Natural killer cell (primary cell): ENCODE results near the gene FOXS1. TPM values are rescaled to one million over a fixed set of nuclear protein-coding genes. Genes with fewer than 3 reads are reported as not detected.

Experiments used
- ATAC-seq, 3 donors: fragments of 150-1000 bp in 2 of 3; fragments of 200-7000 bp in 1 of 3; cut with Tn5 transposase; 1 replicate in 1 of 3; 2 replicates in 2 of 3; pipeline ENCODE4 v1.10.0; 2021; ENCODE audit warnings: mild to moderate bottlenecking in 2 of 3, moderate library complexity in 2 of 3
- DNase-seq, 2 donors: peaks; one replicate each; pipeline versions ENCODE4 v3.0.0 to v3.0.0-alpha.2; 2013 to 2021; ENCODE audit warnings: mixed read lengths in 1 of 2
- H3K27ac ChIP-seq: one replicate; pipeline ENCODE4 v1.5.1; 2013; ENCODE audit warnings: mild to moderate bottlenecking, low read length
- H3K27me3 ChIP-seq: one replicate; pipeline ENCODE4 v1.6.1; 2013; ENCODE audit warnings: low read length; ENCODE audit not compliant: control insufficient read depth, insufficient read depth
- H3K36me3 ChIP-seq: one replicate; pipeline ENCODE4 v1.6.1; 2013; ENCODE audit warnings: low read length; ENCODE audit not compliant: control insufficient read depth, insufficient read depth
- H3K4me1 ChIP-seq: one replicate; pipeline ENCODE4 v1.6.1; 2013; ENCODE audit warnings: low read length; ENCODE audit not compliant: control insufficient read depth, insufficient read depth
- H3K4me3 ChIP-seq: one replicate; pipeline ENCODE4 v1.5.1; 2013; ENCODE audit warnings: low read length
- H3K9me3 ChIP-seq: one replicate; pipeline ENCODE4 v1.6.1; 2013; ENCODE audit warnings: low read length; ENCODE audit not compliant: control insufficient read depth, insufficient read depth
- H3K27ac Mint-ChIP-seq, 2 donors: one replicate each; pipeline ENCODE4 v1.8.0; 2022; ENCODE audit warnings: mild to moderate bottlenecking in 2 of 2, mixed read lengths in 2 of 2, moderate library complexity in 1 of 2
- H3K27me3 Mint-ChIP-seq, 2 donors: one replicate each; pipeline ENCODE4 v1.8.0; 2022; ENCODE audit warnings: low read depth in 2 of 2, mixed read lengths in 2 of 2
- H3K36me3 Mint-ChIP-seq: one replicate; pipeline ENCODE4 v1.8.0; 2022; ENCODE audit warnings: mixed read lengths
- H3K4me1 Mint-ChIP-seq, 2 donors: one replicate each; pipeline ENCODE4 v1.8.0; 2022; ENCODE audit warnings: mixed read lengths in 2 of 2
- H3K4me3 Mint-ChIP-seq: one replicate; pipeline ENCODE4 v1.8.0; 2022; ENCODE audit warnings: mild to moderate bottlenecking, moderate library complexity, mixed read lengths
- H3K9me3 Mint-ChIP-seq, 2 donors: one replicate each; pipeline ENCODE4 v1.8.0; 2022; ENCODE audit warnings: mixed read lengths in 2 of 2
- WGBS: methylation state at CpG from one replicate; pipeline ENCODE4 v1.1.7; 2013; ENCODE audit warnings: missing lambda C conversion rate; ENCODE audit not compliant: insufficient coverage; 5-methylcytosine and 5-hydroxymethylcytosine counted together
- intact Hi-C: fragments of 100-400 bp; cut with micrococcal nuclease; formaldehyde crosslinking; loops from one replicate; pipeline ENCODE4 v1.14.2; 2022
- total RNA-seq, 4 donors: library from RNA; stranded (reverse); fragments of 120-200 nt in 1 of 4; gene quantifications; one replicate each; pipeline versions ENCODE4 v1.2.3 to v1.2.4, GENCODE V29; 2013 to 2022
- TF ChIP-seq, protein P1 (sequence below): fragments of 200-600 bp; IDR thresholded peaks from one replicate; pipeline ENCODE4 v1.8.0; 2022; ENCODE audit warnings: antibody characterized with exemption

The FOXS1 gene
- total RNA-seq, 3 donors from 2014 or later (not counting 1 experiment from before 2014, with no cell fraction given), result not detected

GRCh38 chr20:31862506-31862905, 17.1 kb upstream of the FOXS1 start:
- H3K36me3 Mint-ChIP-seq, result no peaks in the 10 kb centered on the region
- intact Hi-C loops, result no loop called here
- peaks cover 9 to 17% of the 10 kb centered on the region in 2 donors for H3K27me3 Mint-ChIP-seq
- H3K9me3 Mint-ChIP-seq, result no peaks in the 10 kb centered on the region
- WGBS, result 96% methylated on average over 8 of the region's 8 CpGs
- Histone ChIP-seq H3K4me3 (no peak overlapping the region), H3K27ac (no peak overlapping the region), H3K36me3 (no peaks in the 10 kb centered on the region), H3K27me3 (peaks cover 17% of the 10 kb centered on the region), H3K4me1 (peaks cover 25% of the 10 kb centered on the region), H3K9me3 (no peaks in the 10 kb centered on the region)
- no peak overlapping the region for H3K27ac Mint-ChIP-seq
- H3K4me3 Mint-ChIP-seq, result no peak overlapping the region
- TF ChIP-seq, protein P1, sequence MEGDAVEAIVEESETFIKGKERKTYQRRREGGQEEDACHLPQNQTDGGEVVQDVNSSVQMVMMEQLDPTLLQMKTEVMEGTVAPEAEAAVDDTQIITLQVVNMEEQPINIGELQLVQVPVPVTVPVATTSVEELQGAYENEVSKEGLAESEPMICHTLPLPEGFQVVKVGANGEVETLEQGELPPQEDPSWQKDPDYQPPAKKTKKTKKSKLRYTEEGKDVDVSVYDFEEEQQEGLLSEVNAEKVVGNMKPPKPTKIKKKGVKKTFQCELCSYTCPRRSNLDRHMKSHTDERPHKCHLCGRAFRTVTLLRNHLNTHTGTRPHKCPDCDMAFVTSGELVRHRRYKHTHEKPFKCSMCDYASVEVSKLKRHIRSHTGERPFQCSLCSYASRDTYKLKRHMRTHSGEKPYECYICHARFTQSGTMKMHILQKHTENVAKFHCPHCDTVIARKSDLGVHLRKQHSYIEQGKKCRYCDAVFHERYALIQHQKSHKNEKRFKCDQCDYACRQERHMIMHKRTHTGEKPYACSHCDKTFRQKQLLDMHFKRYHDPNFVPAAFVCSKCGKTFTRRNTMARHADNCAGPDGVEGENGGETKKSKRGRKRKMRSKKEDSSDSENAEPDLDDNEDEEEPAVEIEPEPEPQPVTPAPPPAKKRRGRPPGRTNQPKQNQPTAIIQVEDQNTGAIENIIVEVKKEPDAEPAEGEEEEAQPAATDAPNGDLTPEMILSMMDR, result no peak
- DNase-seq (no peak), ATAC-seq (no peak)
- H3K4me1 Mint-ChIP-seq, result peaks cover 0 to 13% of the 10 kb centered on the region in 2 donors

DNA sequence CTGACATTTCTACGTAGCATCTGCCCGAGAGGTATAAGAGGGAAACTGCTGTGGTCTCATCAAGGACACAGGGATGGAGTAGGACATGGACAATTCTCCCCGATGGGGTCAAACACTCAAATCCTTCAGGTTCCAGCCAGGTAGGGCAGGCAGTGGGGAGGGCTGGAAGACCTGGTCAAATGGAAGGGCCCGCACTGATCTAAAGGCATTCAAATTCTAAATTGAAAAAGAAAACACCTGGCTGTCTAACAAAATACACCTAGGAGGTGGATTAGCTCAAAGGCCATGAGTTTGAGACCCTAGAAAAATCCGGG, 16.7 kb upstream of the FOXS1 start:
- intact Hi-C loops, result no loop called here
- ATAC-seq, result no peak
- peak overlapping the region in 1 of 2 donors; percentile 52 for H3K27ac Mint-ChIP-seq
- H3K4me1 Mint-ChIP-seq, result peaks cover 0 to 13% of the 10 kb centered on the region in 2 donors
- Histone ChIP-seq H3K9me3 (no peaks in the 10 kb centered on the region), H3K36me3 (no peaks in the 10 kb centered on the region), H3K27me3 (peaks cover 17% of the 10 kb centered on the region), H3K4me1 (peaks cover 25% of the 10 kb centered on the region), H3K4me3 (no peak overlapping the region), H3K27ac (no peak overlapping the region)
- no peak for DNase-seq
- 95% methylated on average over 5 of the region's 5 CpGs for WGBS
- H3K27me3 Mint-ChIP-seq, result peaks cover 9 to 18% of the 10 kb centered on the region in 2 donors
- no peaks in the 10 kb centered on the region for H3K9me3 Mint-ChIP-seq
- TF ChIP-seq, protein P1, result no peak
- peak overlapping the region; percentile 82 for H3K4me3 Mint-ChIP-seq
- no peaks in the 10 kb centered on the region for H3K36me3 Mint-ChIP-seq

- ATAC-seq (peak; percentile 82 to 96 (median 95)), DNase-seq (peak; percentile 63 to 81)
- Histone ChIP-seq H3K27me3 (peaks cover 17% of the 10 kb centered on the region), H3K27ac (no peak overlapping the region), H3K4me1 (peaks cover 25% of the 10 kb centered on the region), H3K9me3 (no peaks in the 10 kb centered on the region), H3K4me3 (peak overlapping the region; percentile 10), H3K36me3 (no peaks in the 10 kb centered on the region)
- Mint-ChIP-seq H3K27me3 (peaks cover 9 to 17% of the 10 kb centered on the region in 2 donors), H3K4me1 (peaks cover 0 to 13% of the 10 kb centered on the region in 2 donors), H3K9me3 (no peaks in the 10 kb centered on the region), H3K27ac (peak overlapping the region in 1 of 2 donors; percentile 52), H3K4me3 (peak overlapping the region; percentile 82), H3K36me3 (no peaks in the 10 kb centered on the region)
- intact Hi-C loops, result no loop called here
- WGBS, result 13% methylated on average over 60 of the region's 60 CpGs
- TF ChIP-seq, protein P1, result no peak
These were observed 16.2 kb upstream of the FOXS1 start for GRCh38 chr20:31861385-31862156.

DNA sequence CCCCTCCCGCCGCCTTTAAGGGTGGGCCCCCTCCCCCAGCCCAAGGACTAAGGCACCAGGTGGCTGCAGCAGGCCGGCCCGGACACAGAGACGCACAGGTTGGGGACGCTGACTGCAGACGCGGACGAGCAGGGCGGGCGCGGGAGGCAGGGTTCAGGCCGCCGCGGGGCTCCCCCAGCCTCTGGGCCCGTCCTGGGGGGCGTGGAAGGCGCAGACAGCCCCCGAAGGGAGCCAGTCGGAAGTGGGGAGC, 15.7 kb upstream of the FOXS1 start:
- H3K27me3 Mint-ChIP-seq, result peaks cover 9 to 17% of the 10 kb centered on the region in 2 donors
- Histone ChIP-seq H3K36me3 (no peaks in the 10 kb centered on the region), H3K4me1 (peaks cover 25% of the 10 kb centered on the region), H3K4me3 (peak overlapping the region; percentile 10), H3K27me3 (peaks cover 17% of the 10 kb centered on the region), H3K9me3 (no peaks in the 10 kb centered on the region), H3K27ac (no peak overlapping the region)
- H3K9me3 Mint-ChIP-seq, result no peaks in the 10 kb centered on the region
- TF ChIP-seq, protein P1, result no peak
- H3K4me1 Mint-ChIP-seq, result peaks cover 0 to 13% of the 10 kb centered on the region in 2 donors
- no peaks in the 10 kb centered on the region for H3K36me3 Mint-ChIP-seq
- intact Hi-C loops, result no loop called here
- DNase-seq (no peak), ATAC-seq (peak; percentile 36 to 46 (median 43))
- H3K27ac Mint-ChIP-seq, result no peak overlapping the region
- WGBS, result under 1% methylated on average over 20 of the region's 20 CpGs
- peak overlapping the region; percentile 49 for H3K4me3 Mint-ChIP-seq
